ENCODE results near the gene RHBDL1.

The RHBDL1 gene

GRCh38 chr16:693766-694165 lies 18.3 kb downstream of the RHBDL1 start:
- H4K20me1 ChIP-seq (ENCODE audit: insufficient read depth, low read length) = 0 out of 2 replicates have a peak, but pooled peaks cover under 1% of the 10 kb centered on the region
- no peak overlapping the region for H3K4me3 ChIP-seq (ENCODE audit: low read depth in 1 of 2, low read length in 2 of 2)
- H3K36me3 ChIP-seq (ENCODE audit: insufficient read depth, low read length) = no peaks in the 10 kb centered on the region
- H3K9me3 ChIP-seq (ENCODE audit: insufficient read depth, low read length, severe bottlenecking) = no peaks in the 10 kb centered on the region
- no peak for TF ChIP-seq CTCF (IDR thresholded peaks at IDR 0.05; ENCODE audit: borderline replicate concordance, extremely low read depth, low read length, poor library complexity, severe bottlenecking)
- no peak for TF ChIP-seq EZH2 (IDR thresholded peaks at IDR 0.05; ENCODE audit: borderline replicate concordance, low read depth, low read length, severe bottlenecking)
- ATAC-seq (ENCODE audit: insufficient read depth, low read depth) (no peak), DNase-seq (no peak)
- no peak overlapping the region for H2AFZ ChIP-seq (ENCODE audit: low read depth, low read length)
- no peak overlapping the region for H3K9ac ChIP-seq (ENCODE audit: low read depth, low read length)
- H3K27ac ChIP-seq (ENCODE audit: low read length) = no peak overlapping the region
- peaks cover 13% of the 10 kb centered on the region for H3K79me2 ChIP-seq (ENCODE audit: insufficient read depth, low read length)
- H3K4me2 ChIP-seq (ENCODE audit: insufficient read depth, low read length) = no peak overlapping the region
- peaks cover 18% of the 10 kb centered on the region for H3K4me1 ChIP-seq (ENCODE audit: insufficient read depth, low read length)
- no peaks in the 10 kb centered on the region for H3K27me3 ChIP-seq (ENCODE audit: insufficient read depth, low read length, poor library complexity)

GRCh38 chr16:694187-694862 lies 18.9 kb downstream of the RHBDL1 start:
- Histone ChIP-seq H3K9ac (ENCODE audit: low read depth, low read length) (no peak overlapping the region), H3K27me3 (ENCODE audit: insufficient read depth, low read length, poor library complexity) (no peaks in the 10 kb centered on the region), H3K4me1 (ENCODE audit: insufficient read depth, low read length) (peaks cover 12% of the 10 kb centered on the region), H3K9me3 (ENCODE audit: insufficient read depth, low read length, severe bottlenecking) (no peaks in the 10 kb centered on the region), H2AFZ (ENCODE audit: low read depth, low read length) (no peak overlapping the region), H3K4me3 (ENCODE audit: low read depth in 1 of 2, low read length in 2 of 2) (no peak overlapping the region), H3K36me3 (ENCODE audit: insufficient read depth, low read length) (no peaks in the 10 kb centered on the region), H3K27ac (ENCODE audit: low read length) (no peak overlapping the region), H4K20me1 (ENCODE audit: insufficient read depth, low read length) (no peaks in the 10 kb centered on the region), H3K4me2 (ENCODE audit: insufficient read depth, low read length) (no peak overlapping the region), H3K79me2 (ENCODE audit: insufficient read depth, low read length) (peaks cover 7% of the 10 kb centered on the region)
- ATAC-seq (ENCODE audit: insufficient read depth, low read depth) (no peak), DNase-seq (no peak)
- TF ChIP-seq EZH2 (IDR thresholded peaks at IDR 0.05; ENCODE audit: borderline replicate concordance, low read depth, low read length, severe bottlenecking) (no peak), CTCF (IDR thresholded peaks at IDR 0.05; ENCODE audit: borderline replicate concordance, extremely low read depth, low read length, poor library complexity, severe bottlenecking) (no peak)

- peaks cover 7% of the 10 kb centered on the region; the same call in 1 of the 2 replicates for H3K4me1 ChIP-seq (ENCODE audit: insufficient read depth, low read length)
- H4K20me1 ChIP-seq (ENCODE audit: insufficient read depth, low read length) = peaks cover 2% of the 10 kb centered on the region; the same call in 1 of the 2 replicates
- no peak overlapping the region for H3K9ac ChIP-seq (ENCODE audit: low read depth, low read length)
- no peaks in the 10 kb centered on the region for H3K27me3 ChIP-seq (ENCODE audit: insufficient read depth, low read length, poor library complexity)
- no peaks in the 10 kb centered on the region for H3K36me3 ChIP-seq (ENCODE audit: insufficient read depth, low read length)
- no peaks in the 10 kb centered on the region for H3K9me3 ChIP-seq (ENCODE audit: insufficient read depth, low read length, severe bottlenecking)
- H3K4me3 ChIP-seq (ENCODE audit: low read depth in 1 of 2, low read length in 2 of 2) = no peak overlapping the region
- DNase-seq = no peak
- H3K4me2 ChIP-seq (ENCODE audit: insufficient read depth, low read length) = no peak overlapping the region
- TF ChIP-seq EZH2 (IDR thresholded peaks at IDR 0.05; ENCODE audit: borderline replicate concordance, low read depth, low read length, severe bottlenecking) (no peak), CTCF (IDR thresholded peaks at IDR 0.05; ENCODE audit: borderline replicate concordance, extremely low read depth, low read length, poor library complexity, severe bottlenecking) (no peak)
- H3K27ac ChIP-seq (ENCODE audit: low read length) = no peak overlapping the region
- no peak overlapping the region for H2AFZ ChIP-seq (ENCODE audit: low read depth, low read length)
- H3K79me2 ChIP-seq (ENCODE audit: insufficient read depth, low read length) = peaks cover 1% of the 10 kb centered on the region
- no peak for ATAC-seq (ENCODE audit: insufficient read depth, low read depth)
Measured at GRCh38 chr16:694863-695354, 19.4 kb downstream of the RHBDL1 start.
